HEK293T (cell line): Measurements from ENCODE around the gene NEK6.

Experiments used
- CTCF ChIA-PET: fragments of 350-600 bp; formaldehyde crosslinking; extraction: SDS; loops from one replicate; lab custom pipeline; 2021; ENCODE audit warnings: antibody characterized with exemption, inconsistent platforms; lab: Yijun Ruan, JAX
- POLR2A ChIA-PET: fragments of 350-600 bp; formaldehyde crosslinking; extraction: SDS; loops from one replicate; lab custom pipeline; 2020; ENCODE audit warnings: antibody characterized with exemption, inconsistent platforms; lab: Yijun Ruan, JAX
- DNase-seq: peaks from one replicate; pipeline ENCODE4 v3.0.0; 2012; ENCODE audit warnings: mixed read lengths; ENCODE audit errors: extremely low spot score
- ARNT ChIP-seq: fragments of 450-650 bp; IDR thresholded peaks from 2 replicates; pipeline ENCODE4 v1.6.1; 2017; ENCODE audit warnings: mild to moderate bottlenecking
- BHLHE40 ChIP-seq: fragments of 450-650 bp; IDR thresholded peaks from 2 replicates; pipeline ENCODE4 v1.6.1; 2016; ENCODE audit warnings: mild to moderate bottlenecking, moderate library complexity, borderline replicate concordance
- CTBP1 ChIP-seq: fragments of 450-650 bp; IDR thresholded peaks from 2 replicates; pipeline ENCODE4 v1.6.1; 2016; ENCODE audit warnings: borderline replicate concordance
- ELF4 ChIP-seq: fragments of 450-650 bp; IDR thresholded peaks from 2 replicates; pipeline ENCODE4 v1.6.1; 2017; ENCODE audit warnings: antibody characterized with exemption
- FOXA1 ChIP-seq: fragments of 450-650 bp; IDR thresholded peaks from 2 replicates; pipeline ENCODE4 v1.6.1; 2016; ENCODE audit warnings: mild to moderate bottlenecking
- FOXK2 ChIP-seq: fragments of 450-650 bp; IDR thresholded peaks from 2 replicates; pipeline ENCODE4 v1.6.1; 2016; ENCODE audit warnings: mild to moderate bottlenecking
- FOXM1 ChIP-seq: fragments of 450-650 bp; IDR thresholded peaks from 2 replicates; pipeline ENCODE4 v1.6.1; 2017; ENCODE audit warnings: mild to moderate bottlenecking, borderline replicate concordance
- HDGF ChIP-seq: fragments of 450-650 bp; IDR thresholded peaks from 2 replicates; pipeline ENCODE4 v1.6.1; 2017; ENCODE audit warnings: antibody characterized with exemption, borderline replicate concordance
- L3MBTL2 ChIP-seq: fragments of 450-650 bp; conservative IDR thresholded peaks from 2 replicates; pipeline ENCODE4 v1.6.1; 2016; ENCODE audit warnings: mild to moderate bottlenecking
- LEF1 ChIP-seq: fragments of 450-650 bp; IDR thresholded peaks from 2 replicates; pipeline ENCODE4 v1.6.1; 2017; ENCODE audit warnings: mild to moderate bottlenecking, borderline replicate concordance
- NFRKB ChIP-seq: fragments of 450-650 bp; IDR thresholded peaks from 2 replicates; pipeline ENCODE4 v1.6.1; 2016; ENCODE audit warnings: mild to moderate bottlenecking, moderate library complexity
- PKNOX1 ChIP-seq: fragments of 450-650 bp; IDR thresholded peaks from 2 replicates; pipeline ENCODE4 v1.6.1; 2016
- SP1 ChIP-seq: fragments of 450-650 bp; IDR thresholded peaks from 2 replicates; pipeline ENCODE4 v1.6.1; 2017
- SUZ12 ChIP-seq: fragments of 450-650 bp; IDR thresholded peaks from 2 replicates; pipeline ENCODE4 v1.6.1; 2016; ENCODE audit warnings: mild to moderate bottlenecking
- TARDBP ChIP-seq: fragments of 450-650 bp; IDR thresholded peaks from 2 replicates; pipeline ENCODE4 v1.6.1; 2016
- ZNF384 ChIP-seq: fragments of 450-650 bp; IDR thresholded peaks from 2 replicates; pipeline ENCODE4 v1.6.1; 2016

Gene NEK6

GRCh38 chr9:124340219-124341069 lies 82.7 kb downstream of the NEK6 start:
- ChIA-PET CTCF (no interaction called here), POLR2A (no interaction called here)
- TF ChIP-seq FOXK2 = no peak
- TF ChIP-seq LEF1 = no peak
- no peak for TF ChIP-seq FOXM1
- TF ChIP-seq PKNOX1 = no peak
- no peak for TF ChIP-seq SP1
- TF ChIP-seq SUZ12 = no peak
- TF ChIP-seq FOXA1 = no peak
- no peak for TF ChIP-seq ARNT
- TF ChIP-seq TARDBP = no peak
- TF ChIP-seq L3MBTL2 = no peak
- no peak for TF ChIP-seq HDGF
- DNase-seq = no peak

- TF ChIP-seq FOXM1 = no peak
- ChIA-PET POLR2A (no interaction called here), CTCF (no interaction called here)
- DNase-seq = no peak
These were observed 83.9 kb downstream of the NEK6 start for GRCh38 chr9:124341455-124342170.

GRCh38 chr9:124342402-124342775 lies 84.6 kb downstream of the NEK6 start:
- no peak for DNase-seq
- ChIA-PET POLR2A (no interaction called here), CTCF (interaction anchor here (1.1 kb wide), 1 partner anchor 215 kb away, joined by 4 read pairs; no protein-coding TSS in a partner anchor)
- TF ChIP-seq L3MBTL2 (no peak), NFRKB (no peak), LEF1 (no peak), SUZ12 (no peak), PKNOX1 (no peak), HDGF (no peak), ELF4 (no peak), SP1 (no peak), CTBP1 (no peak), TARDBP (no peak), BHLHE40 (no peak), FOXA1 (no peak), ZNF384 (no peak), FOXK2 (no peak), ARNT (no peak), FOXM1 (no peak)

- ChIA-PET POLR2A (no interaction called here), CTCF (interaction anchor here (1.1 kb wide), 1 partner anchor 216 kb away, joined by 4 read pairs; no protein-coding TSS in a partner anchor)
- no peak for DNase-seq
These were observed 85.2 kb downstream of the NEK6 start for GRCh38 chr9:124342776-124343485.

More at GRCh38 chr9:124342776-124343485, 85.2 kb downstream of the NEK6 start:
- TF ChIP-seq TARDBP (no peak), L3MBTL2 (no peak), ELF4 (no peak), NFRKB (no peak), CTBP1 (no peak), PKNOX1 (no peak), FOXA1 (no peak), FOXK2 (no peak), LEF1 (no peak), SUZ12 (no peak), HDGF (no peak), SP1 (no peak), ZNF384 (no peak), BHLHE40 (no peak), FOXM1 (no peak), ARNT (no peak)
